Omental fat pad (tissue), 4 donors: ENCODE data around the gene EFHC2. TPM values are rescaled to one million over a fixed set of nuclear protein-coding genes. Genes with fewer than 3 reads are reported as not detected.

ENCODE experiments used
- ATAC-seq: fragments of 150-250 bp; one replicate; pipeline ENCODE4 v1.9.1; 2016; ENCODE audit warnings: mild to moderate bottlenecking, moderate library complexity; ENCODE audit not compliant: low FRiP score
- DNase-seq: peaks from one replicate; pipeline ENCODE4 v3.0.0-alpha.2; 2019; ENCODE audit warnings: low spot score
- CTCF ChIP-seq, 3 donors: fragments of 450-650 bp; IDR thresholded peaks; one replicate each; pipeline ENCODE4 v1.5.1; 2016 to 2017; ENCODE audit warnings: antibody characterized with exemption in 3 of 3, mild to moderate bottlenecking in 3 of 3, moderate library complexity in 2 of 3
- total RNA-seq, 4 donors: library from RNA; depleted of rRNA; stranded (reverse); fragments of >200 nt; gene quantifications; one replicate each; pipeline ENCODE4 v1.1.0, GENCODE V29; 2016

EFHC2 gene
- total RNA-seq, 4 donors from 2014 or later: 0.60 to 1.6 TPM; not detected in 2

DNA sequence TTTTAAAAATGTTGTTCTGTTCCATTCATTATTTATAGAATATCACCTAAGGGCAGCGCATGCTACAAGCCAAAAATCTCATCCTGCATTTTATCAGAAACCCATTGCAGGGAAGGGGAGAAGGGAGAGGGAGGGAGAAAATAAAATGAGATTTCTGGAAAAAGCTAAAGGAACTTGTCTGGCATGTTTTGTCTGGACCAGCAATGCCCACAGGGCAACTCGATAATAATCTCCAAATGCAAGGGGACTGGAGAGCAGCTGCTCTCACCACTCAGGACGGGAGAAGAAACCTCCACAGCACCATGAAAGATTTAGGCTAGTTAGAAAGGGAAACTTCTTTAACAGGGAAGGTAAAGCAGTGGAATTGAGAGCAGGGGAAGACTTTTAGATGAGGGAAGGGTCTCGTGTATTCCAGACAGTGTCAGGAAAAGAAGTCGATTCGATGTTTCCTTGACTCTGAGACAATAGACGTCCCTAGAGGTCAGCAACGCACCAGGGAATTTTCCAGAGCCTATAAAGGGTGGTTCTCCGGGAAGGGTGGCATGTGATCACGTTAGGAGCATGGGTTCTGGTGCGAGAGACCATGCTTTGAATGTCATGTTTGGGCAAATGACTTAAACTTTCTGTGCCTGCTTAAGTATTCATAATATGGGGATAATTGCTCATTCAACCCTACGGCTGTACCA is 238.1 kb downstream of the EFHC2 start:
- no peak for TF ChIP-seq CTCF (IDR thresholded peaks at IDR 0.05)
- DNase-seq (no peak), ATAC-seq (no peak)

DNA sequence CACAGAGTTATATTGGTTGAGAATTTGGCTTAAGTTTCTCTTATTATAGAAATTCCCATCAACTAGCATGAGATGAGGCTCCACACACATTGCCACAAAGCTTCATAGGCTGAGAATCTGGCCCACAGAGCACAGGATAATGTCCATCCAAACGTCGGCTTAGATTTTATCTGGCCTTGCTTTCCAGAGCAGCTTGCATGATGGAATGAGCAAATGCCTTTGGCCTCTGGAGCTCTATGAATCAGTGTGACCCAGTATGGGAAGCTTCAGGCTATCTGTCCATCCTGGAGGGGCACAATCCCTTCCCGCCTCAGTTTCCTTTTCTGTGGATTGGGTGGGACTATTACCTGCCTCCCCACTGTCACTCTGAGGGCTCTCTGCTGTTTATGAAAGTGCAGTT is 238.8 kb downstream of the EFHC2 start:
- TF ChIP-seq CTCF (IDR thresholded peaks at IDR 0.05): no peak
- no peak for ATAC-seq
- DNase-seq: no peak

DNA sequence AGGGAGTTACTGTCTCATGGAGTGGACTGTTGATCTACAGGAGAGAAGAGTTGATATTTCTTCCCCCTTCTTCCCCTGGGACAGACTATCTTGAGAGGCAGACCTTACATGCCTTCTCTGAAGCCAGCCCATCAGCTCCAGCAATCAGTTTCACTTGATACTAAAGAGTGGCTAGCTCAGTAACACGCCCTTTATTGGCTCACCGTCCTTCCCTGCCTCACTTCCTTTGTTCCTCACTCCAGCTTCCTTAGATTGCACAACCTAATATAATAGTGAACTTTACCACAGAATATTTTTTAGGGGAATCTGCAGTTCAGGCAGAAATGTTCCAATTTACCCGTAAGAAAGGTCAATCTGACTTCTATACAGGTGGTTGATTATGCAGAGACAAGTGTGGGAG is 242.2 kb downstream of the EFHC2 start:
- no peak for TF ChIP-seq CTCF (IDR thresholded peaks at IDR 0.05)
- DNase-seq: no peak
- no peak for ATAC-seq

- DNase-seq: no peak
- no peak for ATAC-seq
- TF ChIP-seq CTCF (IDR thresholded peaks at IDR 0.05): no peak
Measured at GRCh38 chrX:44099366-44099765, 244.1 kb downstream of the EFHC2 start.

Other genes with a start within 250 kb of the EFHC2 start
- gene FUNDC1, start 199.2 kb upstream of the EFHC2 start, total RNA-seq: 10 to 100 TPM in 1 of 4 donors, 1 to 10 TPM in 3; 5.9 to 11.7 (median 7.2) TPM